Activated gamma-delta T cell treated with anti-CD3 and anti-CD28 coated beads, Interleukin-2, amount 50 U/mL, for 16 hours (primary cell): ENCODE data around the gene SLC26A8.
"Not testable (repeated sequence)": the region's sequence is repeated elsewhere in the genome, so short reads cannot be mapped to it uniquely, and the experiment has no call there.

Experiments used
- DNase-seq: peaks from one replicate; pipeline ENCODE4 v3.0.0-alpha.2; 2020; ENCODE audit warnings: low read depth

SLC26A8 gene

DNA sequence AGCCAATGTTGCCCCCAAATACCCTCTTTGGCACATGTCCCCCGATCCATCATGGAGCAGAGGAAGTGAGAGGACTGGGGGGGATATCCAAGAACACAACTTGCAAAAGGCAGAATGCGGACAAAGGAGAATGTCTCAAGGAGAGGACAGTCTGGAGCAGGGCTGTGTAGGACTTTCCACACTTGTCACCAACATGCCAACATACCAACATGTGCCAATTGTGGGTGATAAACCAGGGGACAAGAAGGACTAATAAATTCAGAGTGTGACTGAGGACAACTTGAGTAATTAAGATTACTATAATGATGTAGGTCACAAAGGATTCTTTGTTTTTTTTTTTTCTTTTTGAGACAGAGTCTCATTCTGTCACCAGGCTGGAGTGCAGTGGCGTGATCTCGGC is 8.8 kb downstream of the SLC26A8 start:
- DNase-seq = no peak

DNA sequence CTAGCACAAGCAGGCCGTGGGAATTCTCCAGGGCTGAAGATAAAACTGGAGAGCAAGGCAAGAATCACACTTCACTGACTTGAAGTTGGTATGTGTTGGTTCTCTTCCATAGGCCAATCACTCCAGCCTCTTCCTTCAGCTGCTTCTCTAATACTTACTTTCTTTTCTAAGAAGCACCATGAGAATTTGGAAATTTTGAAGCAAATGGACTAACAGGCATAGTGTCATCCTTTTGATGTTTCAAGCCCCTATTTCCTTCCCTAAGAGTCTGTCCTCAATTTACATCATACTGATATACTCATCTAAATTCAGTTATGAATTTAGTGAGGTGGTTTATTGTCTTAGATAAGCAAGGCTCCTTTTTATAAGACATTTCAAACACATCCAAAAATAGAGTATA is 24.0 kb downstream of the SLC26A8 start:
- no peak for DNase-seq

DNA sequence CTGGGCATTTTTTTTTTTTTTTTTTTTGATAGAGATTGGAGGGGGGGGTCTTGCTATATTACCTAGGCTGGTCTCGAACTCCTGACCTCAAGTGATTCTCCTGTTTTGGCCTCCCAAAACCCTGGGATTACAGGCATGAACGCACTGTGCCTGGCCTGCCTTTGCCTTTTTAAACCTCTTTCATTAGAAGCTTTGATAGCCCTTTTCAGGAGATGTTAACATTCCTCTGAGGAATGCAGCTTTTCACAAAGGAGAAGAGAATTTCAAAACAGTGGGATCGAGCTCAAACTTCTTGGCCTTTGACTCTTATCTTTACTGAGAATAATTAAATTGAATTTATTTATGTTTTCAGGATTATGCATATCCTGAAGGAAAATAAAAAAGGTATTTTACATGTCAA is 31.3 kb downstream of the SLC26A8 start:
- no peak for DNase-seq

DNA sequence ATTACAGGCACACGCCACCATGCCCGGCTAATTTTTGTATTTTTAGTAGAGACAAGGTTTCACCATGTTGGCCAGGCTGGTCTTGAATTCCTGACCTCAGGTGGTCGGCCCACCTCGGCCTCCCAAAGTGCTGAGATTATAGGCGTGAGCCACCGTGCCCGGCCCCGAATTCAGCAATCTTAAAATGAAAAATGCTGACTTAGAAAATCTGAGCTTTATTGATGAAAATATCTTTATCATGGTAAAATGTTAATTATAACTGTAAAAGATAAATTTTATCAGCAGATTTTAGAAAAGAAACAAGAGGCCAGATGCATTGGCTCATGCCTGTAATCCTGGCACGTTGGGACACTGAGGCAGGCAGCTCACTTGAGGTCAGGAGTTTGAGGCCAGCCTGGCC is 36.4 kb downstream of the SLC26A8 start:
- not testable (repeated sequence) for DNase-seq

DNA sequence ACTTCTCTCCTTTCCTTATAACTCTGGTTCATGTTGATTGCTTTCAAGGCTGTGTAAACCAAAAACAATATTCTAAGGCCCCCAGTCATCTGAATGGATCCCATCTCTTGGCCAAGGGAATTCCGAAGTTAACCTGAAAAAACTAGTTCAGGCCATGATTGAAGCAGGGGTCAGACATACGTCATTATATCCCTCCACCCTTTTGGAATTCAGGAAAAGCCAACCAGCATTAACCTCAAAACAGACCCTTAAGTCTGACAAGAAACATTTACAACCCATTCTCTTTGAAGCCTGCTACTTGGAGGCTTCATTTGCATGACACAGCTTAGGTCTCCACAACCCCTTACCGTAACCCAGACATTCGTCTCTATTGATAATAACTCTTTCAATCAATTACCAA is 39.7 kb downstream of the SLC26A8 start:
- DNase-seq = no peak

DNA sequence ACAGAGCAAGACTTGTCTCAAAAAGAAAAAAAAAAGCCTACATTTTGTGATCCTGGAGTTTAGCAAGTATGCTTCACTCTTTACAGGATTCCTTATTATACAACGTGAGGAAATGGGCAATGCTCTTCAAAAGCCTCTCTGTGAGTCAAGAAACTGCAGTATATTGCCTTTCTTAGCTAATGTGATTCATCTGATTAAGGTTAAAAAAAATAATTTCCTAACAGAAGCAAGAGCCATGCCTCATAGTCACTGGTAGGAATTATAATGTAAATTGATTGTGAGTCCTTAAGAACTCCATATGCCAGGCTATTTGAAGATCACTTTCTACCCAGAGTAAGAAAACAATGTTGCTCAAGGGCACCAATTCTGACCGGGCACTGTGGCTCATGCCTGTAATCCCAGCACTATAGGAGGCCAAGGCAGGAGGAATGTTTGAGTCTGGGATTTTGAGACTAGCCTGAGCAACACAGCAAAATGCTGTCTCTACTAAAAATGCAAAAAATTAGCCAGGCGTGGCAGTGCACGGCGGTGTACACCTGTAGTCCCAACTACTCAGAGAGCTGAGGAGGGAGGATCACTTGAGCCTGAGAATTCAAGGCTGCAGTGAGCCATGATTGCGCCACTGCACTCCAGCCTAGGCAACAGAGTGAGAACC is 43.3 kb downstream of the SLC26A8 start:
- DNase-seq = no peak

DNA sequence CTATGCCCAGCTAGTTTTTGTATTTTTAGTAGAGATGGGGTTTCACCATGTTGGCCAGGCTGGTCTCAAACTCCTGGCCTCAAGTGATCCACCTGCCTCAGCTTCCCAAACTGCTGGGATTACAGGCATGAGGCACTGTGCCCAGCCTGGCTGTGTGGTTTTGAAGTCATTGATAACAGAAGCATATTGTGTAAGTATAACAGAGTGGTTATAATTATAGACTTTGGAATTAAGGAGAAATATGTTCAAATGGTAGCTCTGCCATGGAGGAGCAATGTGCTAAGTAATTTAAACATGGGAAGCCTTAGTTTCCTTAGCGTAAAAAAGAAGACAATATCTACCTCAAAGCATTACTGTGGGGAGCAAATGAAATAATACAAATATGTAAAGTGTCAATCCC is 44.3 kb downstream of the SLC26A8 start:
- DNase-seq = not testable (repeated sequence)

DNA sequence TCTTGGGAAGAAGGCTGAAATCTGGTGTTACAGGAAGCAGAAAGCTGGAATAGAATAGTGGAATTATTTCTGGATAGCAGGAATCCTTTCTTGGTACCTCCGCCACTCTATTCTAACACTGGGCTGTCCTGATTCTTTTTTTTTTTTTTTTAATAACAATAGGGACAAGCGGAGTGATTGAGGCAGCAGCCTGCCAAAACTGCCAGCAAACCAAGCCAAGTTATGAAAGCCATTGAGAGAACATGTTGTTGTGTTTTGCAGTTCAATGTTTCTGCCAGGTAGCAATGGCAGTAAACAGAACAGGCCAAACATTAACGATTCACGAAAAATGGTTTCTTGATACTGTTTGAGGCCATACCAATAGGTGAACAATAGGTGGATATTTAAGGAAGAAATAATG is 47.1 kb downstream of the SLC26A8 start:
- DNase-seq = no peak

DNA sequence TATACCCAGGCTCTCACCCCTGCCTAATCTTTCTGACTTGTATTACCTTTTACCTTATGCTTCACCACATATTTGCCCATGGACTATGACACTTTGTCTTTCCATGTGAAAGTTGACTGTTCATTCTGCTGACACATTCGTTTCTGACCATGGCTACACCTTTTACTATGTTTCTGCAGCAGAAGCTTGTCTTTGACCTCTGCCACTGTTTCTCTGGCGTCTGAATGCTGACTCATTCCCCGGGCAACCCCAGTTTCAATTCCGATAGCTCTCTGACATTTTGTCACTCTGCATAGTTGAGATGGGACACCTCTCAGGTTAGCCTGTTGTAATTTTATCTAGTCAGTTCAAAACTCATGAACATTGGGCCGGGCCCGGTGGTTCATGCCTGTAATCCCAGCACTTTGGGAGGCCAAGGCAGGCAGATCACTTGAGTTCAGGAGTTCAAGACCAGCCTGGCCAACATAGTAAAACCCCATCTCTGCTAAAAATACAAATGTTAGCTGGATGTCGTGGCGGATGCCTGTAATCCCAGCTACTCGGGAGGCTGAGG is 50.7 kb downstream of the SLC26A8 start:
- no peak for DNase-seq

DNA sequence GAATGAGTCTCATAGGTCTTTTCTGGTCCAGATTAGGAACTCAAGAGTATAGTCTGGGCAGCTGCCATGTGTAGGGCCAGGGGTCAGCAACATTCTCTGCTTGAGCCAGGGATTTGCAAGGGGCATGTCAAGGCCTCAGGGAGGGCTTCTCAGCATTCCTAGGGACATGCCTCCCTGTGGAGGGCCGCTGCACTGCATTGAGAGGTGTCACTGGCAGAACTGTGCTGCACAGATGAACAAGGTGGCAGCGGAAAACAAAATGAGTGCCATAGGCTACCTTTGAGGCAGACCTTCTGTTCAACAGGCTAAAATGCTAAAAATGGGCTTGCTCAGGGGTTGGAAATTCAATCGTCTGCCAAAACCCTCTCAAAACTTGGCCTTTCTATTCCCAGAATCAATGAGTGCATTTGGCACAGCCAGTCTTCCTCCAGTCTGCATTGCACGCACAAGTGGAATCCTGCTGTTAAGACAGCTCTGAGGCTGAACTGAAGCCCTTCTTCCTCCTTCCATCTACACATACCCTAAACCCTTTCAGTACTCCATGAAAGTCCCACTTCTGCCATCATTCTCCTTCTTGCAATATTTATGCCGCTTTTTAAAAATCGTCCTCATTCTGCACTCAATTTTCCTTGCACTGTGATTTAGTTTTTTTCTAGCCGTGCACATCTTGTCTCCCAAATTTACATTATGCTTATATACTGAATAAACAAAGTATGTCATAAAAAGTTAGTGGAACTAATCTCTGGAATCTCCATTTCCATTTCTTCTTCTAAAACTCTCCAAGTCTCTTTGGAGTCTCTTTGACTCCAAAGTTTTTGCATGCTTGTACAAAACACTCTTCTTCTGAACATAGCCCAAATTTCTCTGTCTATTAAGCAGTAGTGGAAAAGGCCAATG is 51.7 kb downstream of the SLC26A8 start:
- no peak for DNase-seq

DNA sequence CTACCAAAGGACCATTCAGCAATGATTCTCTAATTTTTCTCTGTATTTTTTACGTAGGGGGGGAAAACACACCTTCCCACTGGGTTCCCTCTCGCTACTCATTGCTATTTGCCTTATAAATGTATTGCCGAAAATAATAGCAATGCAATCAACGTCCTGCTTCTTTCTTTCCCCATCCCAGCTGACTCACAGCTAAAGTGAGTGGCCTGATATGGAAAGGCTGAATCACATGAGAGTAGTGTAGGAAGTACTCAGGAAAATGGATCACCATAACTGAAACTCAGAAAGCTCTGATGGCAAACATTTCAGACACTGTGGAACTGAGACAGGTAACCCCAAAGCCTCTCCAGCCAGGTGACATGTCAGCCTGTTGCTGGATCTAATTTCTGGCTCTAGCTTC is 54.3 kb downstream of the SLC26A8 start:
- DNase-seq = no peak

DNA sequence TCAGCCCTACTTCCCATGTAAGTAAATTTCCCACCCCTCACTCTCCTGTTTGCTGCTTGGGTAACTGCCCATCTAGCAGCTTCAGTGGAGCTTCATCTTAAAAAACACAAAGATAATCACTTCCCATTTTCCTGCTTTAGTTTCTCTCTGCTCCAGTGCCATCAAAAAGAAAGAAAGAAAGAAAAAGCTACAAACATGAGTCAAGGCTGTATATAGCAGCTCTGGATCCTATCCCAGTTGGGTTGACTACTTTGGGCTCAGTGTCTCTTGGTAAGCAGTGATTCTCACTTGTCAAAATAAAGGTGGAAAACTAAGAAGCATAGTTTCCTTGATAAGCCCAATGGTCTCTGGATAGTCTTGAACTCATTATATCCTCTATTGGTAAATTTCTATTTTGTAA is 54.8 kb downstream of the SLC26A8 start:
- DNase-seq = no peak

DNA sequence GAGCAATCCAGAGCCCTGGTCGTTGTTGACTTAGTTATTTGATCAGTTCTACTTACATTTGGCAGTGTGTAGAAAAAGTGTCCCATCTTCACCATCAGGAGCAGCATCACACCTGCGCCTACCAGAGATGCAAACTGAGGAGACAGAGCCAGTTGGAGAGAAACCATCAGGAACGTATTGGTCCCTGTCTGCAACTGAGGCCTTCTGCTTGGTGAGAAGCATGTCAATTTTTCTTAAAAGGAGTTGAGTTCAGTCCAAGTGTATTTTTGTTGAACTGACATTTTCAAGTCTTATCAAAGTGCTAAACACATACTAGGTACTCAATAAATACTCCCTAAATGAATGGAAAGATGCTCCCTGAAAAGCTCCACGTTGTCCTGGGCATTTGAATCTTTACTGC is 55.6 kb downstream of the SLC26A8 start:
- no peak for DNase-seq

DNA sequence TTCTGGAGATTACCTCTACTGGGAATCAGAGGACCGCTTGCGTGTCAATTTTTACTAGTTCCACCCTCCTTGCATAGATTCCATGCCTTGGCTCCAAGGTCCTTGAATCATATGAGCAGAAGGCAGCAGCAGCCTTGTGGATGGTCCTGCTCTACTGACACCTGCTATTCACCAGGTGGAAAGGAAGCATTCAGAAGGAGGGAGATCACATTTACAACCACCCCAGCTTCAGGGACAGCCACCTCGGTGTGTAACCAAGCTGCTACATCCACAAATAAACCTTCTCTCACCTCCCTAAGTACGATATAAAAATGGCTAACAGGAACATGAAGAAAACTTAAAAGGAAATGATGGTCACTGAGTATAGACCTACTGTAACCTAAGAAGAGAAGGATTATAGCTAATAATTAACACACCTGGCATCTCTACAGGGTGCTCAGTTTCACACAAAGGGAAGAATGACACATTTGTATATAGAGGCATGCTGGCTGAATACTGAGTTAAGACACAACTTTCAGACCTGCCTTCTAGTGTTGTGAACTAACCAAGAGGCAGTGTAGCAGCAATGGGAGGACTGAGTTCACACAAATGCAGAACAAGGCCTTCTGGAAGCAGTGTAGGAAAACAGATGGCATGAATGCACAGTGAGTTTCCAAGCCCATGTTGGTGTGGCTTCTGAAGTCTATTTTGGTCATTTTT is 57.2 kb downstream of the SLC26A8 start:
- DNase-seq = no peak

DNA sequence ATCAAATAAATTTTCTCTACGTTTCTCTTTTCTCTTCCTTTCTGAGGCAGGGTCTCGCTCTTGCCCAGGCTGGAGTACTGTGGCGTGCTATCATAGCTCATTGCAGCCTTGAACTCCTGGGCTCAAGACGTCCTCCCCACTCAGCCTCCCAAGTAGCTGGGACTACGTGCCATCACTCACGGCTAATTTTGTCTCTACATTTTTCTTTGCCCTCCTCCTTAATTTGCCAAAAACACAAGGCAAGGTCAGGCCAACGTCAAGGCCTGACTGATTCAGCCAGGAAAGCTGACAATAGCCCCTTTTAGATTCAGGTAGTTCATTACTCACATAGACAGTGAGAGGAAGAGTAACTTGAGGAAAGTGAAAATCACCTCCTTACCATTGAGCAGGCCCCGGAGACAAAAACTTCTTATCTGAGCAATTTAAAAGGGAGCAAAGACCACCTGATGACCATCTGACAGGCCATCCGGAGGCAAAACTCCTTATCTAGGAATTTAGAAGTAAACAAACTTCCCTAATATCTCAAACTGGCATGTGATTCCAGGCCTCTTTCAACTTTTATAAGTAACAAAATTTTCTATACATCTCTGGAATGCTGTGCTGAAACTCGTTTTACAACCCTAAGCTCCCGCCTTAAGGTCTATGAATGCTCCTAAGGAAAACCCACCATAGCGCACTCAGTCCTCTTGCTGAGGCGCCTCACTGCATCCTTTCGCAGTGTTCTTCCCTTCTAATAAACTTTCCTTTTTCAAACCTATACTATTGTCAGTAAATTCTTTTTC is 61.5 kb downstream of the SLC26A8 start:
- no peak for DNase-seq

DNA sequence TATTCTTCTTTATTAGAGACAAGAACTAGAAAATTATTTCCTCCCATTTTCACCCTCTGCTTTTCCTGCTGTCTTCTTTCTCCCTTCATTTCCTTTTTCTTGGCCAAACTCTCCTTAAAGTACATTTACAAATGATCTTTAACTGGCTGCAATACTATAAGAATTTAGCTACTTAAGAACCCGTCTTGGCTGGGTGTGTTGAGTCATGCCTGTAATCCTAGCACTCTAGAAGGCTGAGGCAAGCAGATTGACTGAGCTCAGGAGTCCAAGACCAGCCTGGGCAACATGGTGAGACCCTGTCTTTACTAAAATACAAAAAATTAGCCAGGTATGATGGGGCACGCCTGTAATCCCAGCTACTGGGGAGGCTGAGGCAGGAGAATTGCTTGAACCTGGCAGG is 64.3 kb downstream of the SLC26A8 start:
- no peak for DNase-seq

DNA sequence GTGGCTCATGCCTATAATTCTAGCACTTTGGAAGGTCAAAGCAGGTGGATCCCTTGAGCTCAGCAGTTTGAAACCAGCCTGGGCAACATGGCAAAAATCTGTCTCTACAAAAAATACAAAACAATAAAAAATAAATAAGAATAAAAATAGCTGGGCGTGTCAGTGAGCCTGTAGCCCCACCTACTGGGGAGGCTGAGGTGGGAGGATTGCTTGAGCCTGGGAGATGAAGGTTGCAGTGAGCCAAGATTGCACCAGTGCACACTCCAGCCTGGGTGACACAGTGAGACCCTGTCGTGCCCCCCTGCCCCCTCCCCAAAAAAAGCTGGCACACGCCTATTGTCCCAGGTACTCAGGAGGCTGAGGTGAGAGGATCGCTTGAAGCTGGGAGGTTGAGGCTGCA is 68.5 kb downstream of the SLC26A8 start:
- no peak for DNase-seq

DNA sequence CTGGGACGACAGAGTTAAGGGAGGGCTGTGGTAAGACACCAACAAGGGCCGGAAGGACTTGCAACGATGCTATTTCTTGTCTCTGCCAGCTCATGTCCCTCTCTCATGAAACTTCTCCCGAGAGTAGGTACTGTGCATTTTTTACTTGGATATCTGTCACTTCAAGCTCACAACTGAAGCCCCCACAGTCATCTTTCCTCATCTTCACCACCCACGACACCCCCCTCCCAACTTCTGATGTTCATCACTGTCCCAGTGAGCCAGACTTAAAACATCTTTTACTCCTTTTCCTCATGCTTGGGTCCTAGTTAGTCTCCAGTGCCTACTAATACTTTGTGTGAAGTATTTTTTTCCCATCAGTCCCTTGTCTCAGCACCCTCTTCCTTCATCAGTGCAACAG is 68.9 kb downstream of the SLC26A8 start:
- DNase-seq = no peak

DNA sequence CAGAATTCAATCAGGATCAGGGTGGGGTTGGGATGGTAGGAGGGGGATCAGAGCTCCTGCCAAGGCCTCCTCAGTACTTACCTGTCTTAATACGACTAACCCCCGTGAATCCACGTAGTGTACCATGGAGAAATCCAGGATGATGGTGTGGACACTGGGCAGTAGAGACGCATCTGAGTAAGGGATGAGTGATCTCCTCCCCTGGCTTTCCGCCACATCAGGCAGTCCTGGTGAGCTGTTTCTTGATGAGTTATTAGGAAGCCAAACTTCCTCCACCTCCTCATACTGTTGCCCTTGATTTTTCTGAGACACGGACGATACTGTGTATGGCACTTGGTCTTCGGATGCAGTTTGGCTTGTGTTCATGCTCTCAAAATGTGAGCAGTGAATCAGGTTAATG is 69.4 kb downstream of the SLC26A8 start:
- DNase-seq = no peak

DNA sequence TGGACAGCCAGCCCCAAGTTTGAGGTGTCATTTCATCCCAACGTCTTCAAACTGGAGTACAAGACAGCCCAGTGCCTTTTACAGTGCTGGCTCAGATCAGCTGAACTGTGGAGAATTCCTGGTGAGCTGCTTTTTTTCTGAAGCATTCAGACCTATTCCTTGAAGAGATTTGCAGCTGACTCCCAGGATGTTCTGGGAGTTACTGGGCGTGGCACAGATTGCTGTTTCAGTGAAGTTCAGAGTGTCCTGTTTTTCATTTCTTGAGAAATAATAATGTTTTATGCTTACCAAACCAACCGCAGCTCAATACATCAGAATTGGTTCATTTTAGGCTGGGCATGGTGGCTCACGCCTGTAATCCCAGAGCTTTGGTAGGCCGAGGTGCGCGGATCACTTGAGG is 70.1 kb downstream of the SLC26A8 start:
- no peak for DNase-seq

DNA sequence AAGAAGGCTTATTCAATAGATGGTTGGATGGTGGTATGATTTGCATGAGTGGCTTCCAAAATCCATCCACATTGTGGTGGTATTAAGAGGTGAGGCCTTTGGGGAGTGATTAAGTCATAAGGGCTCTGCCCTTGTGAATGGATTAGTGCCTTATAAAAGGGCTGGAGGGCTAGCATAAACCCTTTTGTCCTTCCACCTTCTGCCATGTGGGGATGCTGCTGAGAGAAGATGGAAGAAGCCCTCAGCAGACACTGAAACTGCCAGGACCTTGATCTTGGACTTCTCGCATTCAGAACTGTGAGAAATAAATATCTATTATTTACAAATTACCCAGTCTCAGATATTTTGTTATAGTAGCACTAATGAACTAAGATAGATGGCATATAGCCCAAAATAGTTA is 75.7 kb downstream of the SLC26A8 start:
- no peak for DNase-seq

DNA sequence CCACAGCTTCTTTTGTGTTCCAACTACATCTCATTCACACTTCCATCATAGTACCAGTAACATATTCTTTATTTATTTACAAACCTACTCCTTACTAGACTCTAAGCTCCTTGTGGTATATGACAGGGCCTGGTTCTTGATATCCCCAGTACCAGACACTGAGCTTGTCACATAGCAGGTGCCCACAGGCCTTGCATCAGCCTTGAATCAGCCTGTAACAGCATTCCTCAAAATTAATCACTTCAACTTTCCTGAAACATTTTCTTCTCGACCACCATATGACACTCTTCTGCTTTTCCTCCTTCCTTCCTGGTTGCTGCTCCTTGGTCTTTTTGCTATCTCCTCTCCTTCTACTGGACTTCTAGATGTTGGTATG is 78.8 kb downstream of the SLC26A8 start:
- no peak for DNase-seq
